ENCODE measurements around the gene EID2.

Gene EID2

DNA sequence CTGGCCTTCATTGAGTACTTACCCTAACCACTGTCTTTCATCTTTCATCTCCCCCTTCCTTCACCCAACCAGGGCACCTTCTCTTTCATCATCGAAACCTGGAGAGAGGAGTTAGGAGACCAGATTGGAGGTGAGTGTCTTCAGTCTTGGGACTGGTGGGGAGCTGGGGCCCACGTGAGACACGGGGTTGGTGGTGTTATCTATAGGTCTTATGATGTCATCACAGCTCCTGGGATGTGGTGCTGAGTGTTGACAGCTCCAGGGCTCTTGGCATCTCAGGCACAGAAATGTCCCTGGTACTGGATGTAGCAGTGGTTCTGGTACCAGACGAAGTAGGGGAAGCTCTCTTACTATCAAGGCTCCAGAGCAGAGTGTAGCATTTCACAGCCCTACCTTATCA lies 39.4 kb downstream of the EID2 start:
- no peak for DNase-seq

DNA sequence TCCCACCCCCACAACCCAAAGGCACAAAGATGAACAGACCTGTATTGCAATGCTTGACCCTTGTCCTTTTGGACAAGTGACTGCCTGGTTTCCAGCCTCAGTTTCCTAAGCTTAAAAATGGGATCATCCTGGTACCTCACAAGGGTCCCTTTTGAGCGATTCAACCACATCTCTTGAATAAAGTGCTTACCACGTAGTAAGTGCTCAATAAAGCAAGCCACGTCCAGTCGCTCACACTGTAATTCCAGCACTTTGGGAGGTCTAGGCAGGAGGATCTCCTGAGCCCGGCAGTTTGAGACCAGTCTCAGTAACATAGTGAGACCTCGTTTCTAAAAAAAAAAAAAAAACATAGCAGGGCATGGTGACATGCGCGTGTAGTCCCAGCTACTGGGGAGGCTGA lies 40.0 kb downstream of the EID2 start:
- DNase-seq, result no peak

- peak; percentile 42 for DNase-seq
Observed at GRCh38 chr19:39498798-39499642, 40.9 kb downstream of the EID2 start, which contains the start of gene DLL3. DLL3 (plus strand) TSS chr19:39498947; CDS start chr19:39498975, 28 bp downstream.

GRCh38 chr19:39497996-39498797 lies 41.8 kb downstream of the EID2 start:
- DNase-seq, result peak; percentile 30

DNA sequence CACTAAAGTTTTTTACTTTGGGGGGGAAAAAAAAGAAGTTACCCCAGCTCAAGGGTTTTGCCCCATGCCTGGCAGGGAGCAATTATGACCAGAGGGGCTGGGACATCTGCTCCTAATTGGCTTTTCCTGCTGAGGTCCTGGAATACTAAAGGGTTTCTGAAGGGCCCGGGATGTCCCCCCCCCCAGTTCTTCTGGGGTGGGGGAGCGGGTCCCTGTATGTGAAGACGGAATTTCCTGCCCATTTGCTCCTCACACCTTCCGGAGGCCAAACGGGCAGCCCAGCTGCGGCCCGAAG lies 42.3 kb downstream of the EID2 start:
- no peak for DNase-seq

GRCh38 chr19:39496063-39496462 lies 43.9 kb downstream of the EID2 start:
- DNase-seq, result no peak

DNA sequence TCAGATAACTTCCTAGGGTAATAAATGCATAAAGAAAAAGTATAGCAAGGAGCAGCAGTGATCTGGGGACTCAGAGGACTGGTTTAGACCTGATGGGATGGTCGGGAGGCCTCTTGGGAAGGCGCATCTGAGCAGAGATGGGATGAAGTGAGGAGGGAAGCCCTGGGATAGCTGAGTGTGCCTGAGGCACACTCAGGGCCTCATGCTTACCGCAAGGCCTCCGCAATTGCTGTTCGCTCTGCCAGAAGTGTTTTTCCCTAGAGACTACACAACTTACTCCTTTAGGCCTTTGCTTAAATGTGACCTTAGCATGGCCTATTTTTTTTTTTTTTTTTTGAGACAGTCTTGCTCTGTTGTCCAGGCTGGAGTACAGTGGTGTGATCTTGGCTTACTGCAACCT lies 45.3 kb downstream of the EID2 start:
- DNase-seq, result no peak

DNA sequence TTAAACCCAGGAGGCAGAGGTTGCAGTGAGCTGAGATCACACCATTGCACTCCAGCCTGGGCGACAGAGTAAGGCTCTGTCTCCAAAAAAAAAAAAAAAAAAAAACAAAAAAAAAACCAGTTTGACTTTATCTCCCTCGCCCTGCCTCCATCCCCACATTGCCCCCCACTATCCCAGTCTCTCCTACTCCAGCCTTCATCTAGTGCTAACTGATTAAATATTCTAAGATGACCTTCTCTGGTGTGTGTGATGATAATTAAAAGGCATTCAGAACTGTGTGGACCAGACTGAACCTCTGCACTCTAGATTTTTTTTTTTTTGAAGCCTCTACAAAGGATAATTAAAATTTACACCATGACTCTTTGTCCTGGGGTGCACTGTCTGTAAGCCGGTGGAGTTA lies 47.2 kb downstream of the EID2 start:
- DNase-seq, result no peak

DNA sequence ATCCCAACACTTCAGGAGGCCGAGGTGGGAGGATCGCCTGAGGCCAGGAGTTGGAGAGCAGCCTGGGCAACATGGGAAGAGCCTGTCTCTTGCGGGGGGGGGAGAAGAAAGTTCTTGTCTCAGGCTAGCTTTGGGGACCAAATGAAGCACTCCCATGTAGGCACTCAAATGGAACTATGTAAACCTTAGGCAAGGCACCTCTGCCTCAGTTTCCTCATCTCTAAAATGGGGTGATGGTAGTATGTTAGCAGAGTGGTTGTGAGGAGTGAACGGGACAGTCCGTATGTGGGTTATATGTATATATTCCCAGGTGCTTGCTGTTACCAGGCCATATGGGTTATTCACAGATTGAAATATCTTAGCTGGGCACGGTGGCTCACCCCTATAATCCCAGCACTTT lies 47.7 kb downstream of the EID2 start:
- no peak for DNase-seq

GRCh38 chr19:39489756-39490155 lies 50.2 kb downstream of the EID2 start:
- no peak for DNase-seq
